ENCODE measurements around the gene CPTP. TPM values are rescaled to one million over a fixed set of nuclear protein-coding genes. Genes with fewer than 3 reads are reported as not detected.

CPTP gene
- total RNA-seq, 4 donors from 2014 or later = 8.5 to 18.6 (median 11.5) TPM

- no peak for DNase-seq (ENCODE audit: low spot score)
- ATAC-seq (ENCODE audit: low FRiP score) = peak; percentile 22
- no peak for TF ChIP-seq CTCF (IDR thresholded peaks at IDR 0.05)
Observed at GRCh38 chr1:1358433-1359271, 34.0 kb downstream of the CPTP start, which contains the start of gene MXRA8. TSS of gene MXRA8 (minus strand) at chr1:1358555. CDS start at chr1:1358504, 51 bp downstream.

GRCh38 chr1:1359308-1359663 lies 34.7 kb downstream of the CPTP start:
- no peak for DNase-seq (ENCODE audit: low spot score)
- no peak for ATAC-seq (ENCODE audit: low FRiP score)

GRCh38 chr1:1359664-1360468 lies 35.3 kb downstream of the CPTP start:
- TF ChIP-seq CTCF (IDR thresholded peaks at IDR 0.05) = no peak
- no peak for DNase-seq (ENCODE audit: low spot score)
- no peak for ATAC-seq (ENCODE audit: low FRiP score)

More at GRCh38 chr1:1359308-1359663, 34.7 kb downstream of the CPTP start:
- no peak for TF ChIP-seq CTCF (IDR thresholded peaks at IDR 0.05)

- DNase-seq (ENCODE audit: low spot score) (no peak), ATAC-seq (ENCODE audit: low FRiP score) (peak; percentile 25)
- no peak for TF ChIP-seq CTCF (IDR thresholded peaks at IDR 0.05)
Observed at GRCh38 chr1:1360506-1361169, 36.0 kb downstream of the CPTP start.

GRCh38 chr1:1361233-1361981 lies 36.8 kb downstream of the CPTP start:
- TF ChIP-seq CTCF (IDR thresholded peaks at IDR 0.05) = no peak
- DNase-seq (ENCODE audit: low spot score) = no peak
- ATAC-seq (ENCODE audit: low FRiP score) = no peak

GRCh38 chr1:1361982-1362423 lies 37.4 kb downstream of the CPTP start:
- TF ChIP-seq CTCF (IDR thresholded peaks at IDR 0.05) = no peak
- DNase-seq (ENCODE audit: low spot score) = no peak
- ATAC-seq (ENCODE audit: low FRiP score) = peak; percentile 43

Data from omental fat pad (tissue), 4 donors.